ENCODE data around the gene FOXE1.
A peak's percentile ranks its signal among the peaks of the same experiment; 100 is the strongest.

The FOXE1 gene

GRCh38 chr9:97866848-97867247 lies 13.8 kb downstream of the FOXE1 start:
- no peak for DNase-seq

GRCh38 chr9:97868859-97869258 lies 15.8 kb downstream of the FOXE1 start:
- no peak for DNase-seq

- no peak for DNase-seq
Measured at GRCh38 chr9:97873425-97873824, 20.4 kb downstream of the FOXE1 start.

- no peak for DNase-seq
Measured at GRCh38 chr9:97873882-97874281, 20.9 kb downstream of the FOXE1 start.

- no peak for DNase-seq
Measured at GRCh38 chr9:97874624-97875023, 21.6 kb downstream of the FOXE1 start.

GRCh38 chr9:97875111-97875510 lies 22.1 kb downstream of the FOXE1 start:
- DNase-seq = no peak

GRCh38 chr9:97876061-97876460 lies 23.0 kb downstream of the FOXE1 start:
- no peak for DNase-seq

- no peak for DNase-seq
Measured at GRCh38 chr9:97880336-97880735, 27.3 kb downstream of the FOXE1 start.

GRCh38 chr9:97889941-97890887 lies 37.2 kb downstream of the FOXE1 start:
- peak; percentile 64 to 71 for DNase-seq

GRCh38 chr9:97891736-97892135 lies 38.7 kb downstream of the FOXE1 start:
- no peak for DNase-seq

GRCh38 chr9:97892421-97892820 lies 39.4 kb downstream of the FOXE1 start:
- DNase-seq = no peak

GRCh38 chr9:97895211-97895610 lies 42.2 kb downstream of the FOXE1 start:
- DNase-seq = no peak

GRCh38 chr9:97895695-97896332 lies 42.8 kb downstream of the FOXE1 start:
- peak in 1 of 2 experiments; percentile 9 for DNase-seq

GRCh38 chr9:97900103-97900737 lies 47.2 kb downstream of the FOXE1 start:
- DNase-seq = no peak

GRCh38 chr9:97900738-97901565 lies 47.9 kb downstream of the FOXE1 start:
- DNase-seq = no peak

- DNase-seq = no peak
Measured at GRCh38 chr9:97903177-97903576, 50.2 kb downstream of the FOXE1 start.

GRCh38 chr9:97904725-97905124 lies 51.7 kb downstream of the FOXE1 start:
- peak; percentile 18 for DNase-seq

- DNase-seq = peak; percentile 36 to 42
Measured at GRCh38 chr9:97905228-97905627, 52.2 kb downstream of the FOXE1 start.
